Activated CD8-positive, alpha-beta memory T cell treated with anti-CD3 and anti-CD28 coated beads for 48 hours (primary cell): ENCODE measurements around the gene NMUR1.

Experiments
- DNase-seq, 3 experiments: peaks; one replicate each; pipeline ENCODE4 v3.0.0-alpha.2; 2020; ENCODE audit warnings: low read depth in 2 of 3, low spot score in 2 of 3

The NMUR1 gene

GRCh38 chr2:231488331-231488730, 41.9 kb downstream of the NMUR1 start:
- DNase-seq, result no peak

- no peak for DNase-seq
These were observed 43.2 kb downstream of the NMUR1 start for GRCh38 chr2:231486851-231487596.

- DNase-seq, result no peak
These were observed 46.6 kb downstream of the NMUR1 start for GRCh38 chr2:231483398-231484329.

- DNase-seq, result peak; percentile 51 to 65 (median 52)
These were observed 47.3 kb downstream of the NMUR1 start for GRCh38 chr2:231482806-231483391.

- DNase-seq, result no peak
These were observed 49.5 kb downstream of the NMUR1 start for GRCh38 chr2:231480781-231481180.

- DNase-seq, result no peak
These were observed 50.8 kb downstream of the NMUR1 start for GRCh38 chr2:231479455-231479854.

GRCh38 chr2:231476920-231477319, 53.3 kb downstream of the NMUR1 start:
- DNase-seq, result no peak

- no peak for DNase-seq
These were observed 54.3 kb downstream of the NMUR1 start for GRCh38 chr2:231475965-231476364.
